Mucosa of rectum (tissue), 2 donors: ENCODE measurements around the gene GPN2.
"Not testable (repeated sequence)": the region's sequence is repeated elsewhere in the genome, so short reads cannot be mapped to it uniquely, and the experiment has no call there.

Experiments used
- H3K27ac ChIP-seq, 2 donors: one replicate each; pipeline ENCODE4 v1.7.0; 2013; ENCODE audit warnings: inconsistent platforms in 2 of 2, low read depth in 2 of 2, low read length in 2 of 2
- H3K27me3 ChIP-seq, 2 donors: one replicate each; pipeline ENCODE4 v1.7.0; 2013; ENCODE audit warnings: low read length in 2 of 2; ENCODE audit not compliant: control insufficient read depth in 2 of 2, insufficient read depth in 2 of 2
- H3K36me3 ChIP-seq, 2 donors: one replicate each; pipeline ENCODE4 v1.7.0; 2013; ENCODE audit warnings: low read length in 2 of 2; ENCODE audit not compliant: control insufficient read depth in 2 of 2, insufficient read depth in 2 of 2
- H3K4me1 ChIP-seq, 2 donors: one replicate each; pipeline ENCODE4 v1.7.0; 2013; ENCODE audit warnings: low read length in 2 of 2, mild to moderate bottlenecking in 1 of 2; ENCODE audit not compliant: control insufficient read depth in 2 of 2, insufficient read depth in 2 of 2
- H3K4me3 ChIP-seq, 2 donors: one replicate each; pipeline ENCODE4 v1.7.0; 2013; ENCODE audit warnings: low read length in 2 of 2
- H3K9ac ChIP-seq, 2 donors: one replicate each; pipeline ENCODE4 v1.7.0; 2013; ENCODE audit warnings: low read length in 2 of 2, low read depth in 1 of 2, mild to moderate bottlenecking in 1 of 2
- H3K9me3 ChIP-seq, 2 donors: one replicate each; pipeline ENCODE4 v1.7.0; 2013; ENCODE audit warnings: low read length in 2 of 2; ENCODE audit not compliant: control insufficient read depth in 2 of 2
- donor health status: healthy.
- donor health status: Normal muscosa, but diverticular disease.

GPN2 gene

GRCh38 chr1:26837665-26838064 lies 52.4 kb downstream of the GPN2 start:
- not testable (repeated sequence) for H3K27me3 ChIP-seq, H3K27ac ChIP-seq, H3K9ac ChIP-seq, H3K4me3 ChIP-seq, H3K9me3 ChIP-seq
- peaks cover 8 to 10% of the 10 kb centered on the region in 2 donors for H3K4me1 ChIP-seq
- peaks cover 28 to 54% of the 10 kb centered on the region in 2 donors for H3K36me3 ChIP-seq

- peak overlapping the region in 1 of 2 donors; percentile 54 for H3K4me3 ChIP-seq
- H3K9me3 ChIP-seq = no peaks in the 10 kb centered on the region
- no peaks in the 10 kb centered on the region for H3K27me3 ChIP-seq
- peaks cover 34 to 48% of the 10 kb centered on the region in 2 donors for H3K36me3 ChIP-seq
- peak overlapping the region; percentile 45 to 56 for H3K9ac ChIP-seq
- H3K4me1 ChIP-seq = peaks cover 15 to 17% of the 10 kb centered on the region in 2 donors
- H3K27ac ChIP-seq = peak overlapping the region; percentile 71 to 80
Measured at GRCh38 chr1:26833432-26834405, 56.4 kb downstream of the GPN2 start.

- H3K9ac ChIP-seq = no peak overlapping the region
- H3K4me1 ChIP-seq = peaks cover 25 to 26% of the 10 kb centered on the region in 2 donors
- H3K9me3 ChIP-seq = no peaks in the 10 kb centered on the region
- peak overlapping the region in 1 of 2 donors; percentile 38 for H3K27ac ChIP-seq
- H3K36me3 ChIP-seq = peaks cover 34 to 43% of the 10 kb centered on the region in 2 donors
- H3K4me3 ChIP-seq = no peak overlapping the region
- no peaks in the 10 kb centered on the region for H3K27me3 ChIP-seq
Measured at GRCh38 chr1:26832249-26832960, 57.7 kb downstream of the GPN2 start.

- Histone ChIP-seq H3K4me1 (peaks cover 26 to 27% of the 10 kb centered on the region in 2 donors), H3K9ac (peak overlapping the region in 1 of 2 donors; percentile 15), H3K27me3 (no peaks in the 10 kb centered on the region), H3K9me3 (no peaks in the 10 kb centered on the region), H3K4me3 (no peak overlapping the region), H3K36me3 (peaks cover 34 to 43% of the 10 kb centered on the region in 2 donors), H3K27ac (peak overlapping the region in 1 of 2 donors; percentile 38)
Measured at GRCh38 chr1:26831546-26832248, 58.4 kb downstream of the GPN2 start.

GRCh38 chr1:26831059-26831458 lies 59.0 kb downstream of the GPN2 start:
- Histone ChIP-seq H3K27me3 (no peaks in the 10 kb centered on the region), H3K36me3 (peaks cover 32 to 40% of the 10 kb centered on the region in 2 donors), H3K4me1 (peaks cover 29 to 30% of the 10 kb centered on the region in 2 donors), H3K9ac (no peak overlapping the region), H3K4me3 (no peak overlapping the region), H3K9me3 (no peaks in the 10 kb centered on the region), H3K27ac (no peak overlapping the region)

- peaks cover 35 to 40% of the 10 kb centered on the region in 2 donors for H3K4me1 ChIP-seq
- H3K9me3 ChIP-seq = no peaks in the 10 kb centered on the region
- H3K27ac ChIP-seq = peak overlapping the region in 1 of 2 donors; percentile 40
- H3K36me3 ChIP-seq = peaks cover 25 to 26% of the 10 kb centered on the region in 2 donors
- no peak overlapping the region for H3K9ac ChIP-seq
- no peaks in the 10 kb centered on the region for H3K27me3 ChIP-seq
- peak overlapping the region in 1 of 2 donors; percentile 32 for H3K4me3 ChIP-seq
Measured at GRCh38 chr1:26829184-26829911, 60.7 kb downstream of the GPN2 start.

- H3K27me3 ChIP-seq = no peaks in the 10 kb centered on the region
- peaks cover 18 to 21% of the 10 kb centered on the region in 2 donors for H3K36me3 ChIP-seq
- peak overlapping the region in 1 of 2 donors; percentile 32 for H3K4me3 ChIP-seq
- no peaks in the 10 kb centered on the region for H3K9me3 ChIP-seq
- H3K4me1 ChIP-seq = peaks cover 31 to 35% of the 10 kb centered on the region in 2 donors
- peak overlapping the region; percentile 9 to 40 for H3K27ac ChIP-seq
- H3K9ac ChIP-seq = no peak overlapping the region
Measured at GRCh38 chr1:26828411-26828991, 61.6 kb downstream of the GPN2 start.

GRCh38 chr1:26827663-26828062 lies 62.4 kb downstream of the GPN2 start:
- H3K36me3 ChIP-seq = peaks cover 9 to 13% of the 10 kb centered on the region in 2 donors
- H3K9me3 ChIP-seq = no peaks in the 10 kb centered on the region
- no peaks in the 10 kb centered on the region for H3K27me3 ChIP-seq
- H3K9ac ChIP-seq = peak overlapping the region; percentile 60 to 70
- H3K27ac ChIP-seq = peak overlapping the region; percentile 31 to 80
- H3K4me1 ChIP-seq = peaks cover 27 to 35% of the 10 kb centered on the region in 2 donors
- H3K4me3 ChIP-seq = peak overlapping the region; percentile 61 to 73

GRCh38 chr1:26827106-26827604 lies 62.9 kb downstream of the GPN2 start:
- Histone ChIP-seq H3K36me3 (peaks cover 4 to 9% of the 10 kb centered on the region in 2 donors), H3K27ac (peak overlapping the region; percentile 31 to 80), H3K9ac (peak overlapping the region; percentile 60 to 70), H3K27me3 (no peaks in the 10 kb centered on the region), H3K4me1 (peaks cover 27 to 35% of the 10 kb centered on the region in 2 donors), H3K4me3 (peak overlapping the region; percentile 61 to 73), H3K9me3 (no peaks in the 10 kb centered on the region)
